Nephron (organoid): ENCODE data around the gene GAS7.

Experiments used
- H3K27ac Mint-ChIP-seq, 3 experiments: 2 replicates each; pipeline ENCODE4 v1.8.0; 2020; ENCODE audit warnings: mixed read lengths in 3 of 3, mild to moderate bottlenecking in 2 of 3, moderate library complexity in 1 of 3
- H3K27me3 Mint-ChIP-seq: 2 replicates; pipeline ENCODE4 v1.8.0; 2021; ENCODE audit warnings: low read depth, mild to moderate bottlenecking, moderate library complexity, mixed read lengths
- H3K36me3 Mint-ChIP-seq: 2 replicates; pipeline ENCODE4 v1.8.0; 2020; ENCODE audit warnings: low read depth, mixed read lengths
- H3K4me1 Mint-ChIP-seq: 2 replicates; pipeline ENCODE4 v1.8.0; 2020; ENCODE audit warnings: mixed read lengths
- H3K4me3 Mint-ChIP-seq, 3 experiments: 2 replicates each; pipeline ENCODE4 v1.8.0; 2020; ENCODE audit warnings: mild to moderate bottlenecking in 3 of 3, mixed read lengths in 3 of 3, moderate library complexity in 2 of 3
- H3K9me3 Mint-ChIP-seq: 2 replicates; pipeline ENCODE4 v1.8.0; 2020; ENCODE audit warnings: mixed read lengths
- CTCF ChIP-seq, 3 experiments: fragments of 200-600 bp; sonication (generic); IDR thresholded peaks; one replicate each; pipeline ENCODE4 v1.5.0; 2021; ENCODE audit warnings: antibody characterized with exemption in 3 of 3; ENCODE audit not compliant: unreplicated experiment in 3 of 3

GAS7 gene

GRCh38 chr17:9942885-9943284 lies 255.5 kb downstream of the GAS7 start:
- Mint-ChIP-seq H3K27me3 (peaks cover 8% of the 10 kb centered on the region), H3K36me3 (peaks cover 4% of the 10 kb centered on the region), H3K4me3 (no peak overlapping the region), H3K27ac (no peak overlapping the region), H3K9me3 (no peaks in the 10 kb centered on the region), H3K4me1 (peaks cover 6% of the 10 kb centered on the region)
- TF ChIP-seq CTCF (IDR thresholded peaks at IDR 0.05; ENCODE audit: unreplicated experiment in 3 of 3): no peak

GRCh38 chr17:9941305-9941704 lies 257.1 kb downstream of the GAS7 start:
- no peak for TF ChIP-seq CTCF (IDR thresholded peaks at IDR 0.05; ENCODE audit: unreplicated experiment in 3 of 3)
- no peak overlapping the region for H3K27ac Mint-ChIP-seq
- peaks cover 7% of the 10 kb centered on the region for H3K36me3 Mint-ChIP-seq
- no peak overlapping the region for H3K4me3 Mint-ChIP-seq
- H3K9me3 Mint-ChIP-seq: no peaks in the 10 kb centered on the region
- peaks cover 6% of the 10 kb centered on the region for H3K4me1 Mint-ChIP-seq
- no peaks in the 10 kb centered on the region for H3K27me3 Mint-ChIP-seq

- H3K4me3 Mint-ChIP-seq: no peak overlapping the region
- H3K36me3 Mint-ChIP-seq: peaks cover 7% of the 10 kb centered on the region
- H3K4me1 Mint-ChIP-seq: peaks cover 6% of the 10 kb centered on the region
- peaks cover 4% of the 10 kb centered on the region for H3K27me3 Mint-ChIP-seq
- no peaks in the 10 kb centered on the region for H3K9me3 Mint-ChIP-seq
- no peak overlapping the region for H3K27ac Mint-ChIP-seq
- TF ChIP-seq CTCF (IDR thresholded peaks at IDR 0.05; ENCODE audit: unreplicated experiment in 3 of 3): no peak
Measured at GRCh38 chr17:9940841-9941240, 257.6 kb downstream of the GAS7 start.

- Mint-ChIP-seq H3K9me3 (no peaks in the 10 kb centered on the region), H3K27me3 (peaks cover 12% of the 10 kb centered on the region), H3K4me3 (no peak overlapping the region), H3K36me3 (peaks cover 7% of the 10 kb centered on the region), H3K4me1 (no peaks in the 10 kb centered on the region), H3K27ac (no peak overlapping the region)
- TF ChIP-seq CTCF (IDR thresholded peaks at IDR 0.05; ENCODE audit: unreplicated experiment in 3 of 3): no peak
Measured at GRCh38 chr17:9938764-9939163, 259.6 kb downstream of the GAS7 start.

DNA sequence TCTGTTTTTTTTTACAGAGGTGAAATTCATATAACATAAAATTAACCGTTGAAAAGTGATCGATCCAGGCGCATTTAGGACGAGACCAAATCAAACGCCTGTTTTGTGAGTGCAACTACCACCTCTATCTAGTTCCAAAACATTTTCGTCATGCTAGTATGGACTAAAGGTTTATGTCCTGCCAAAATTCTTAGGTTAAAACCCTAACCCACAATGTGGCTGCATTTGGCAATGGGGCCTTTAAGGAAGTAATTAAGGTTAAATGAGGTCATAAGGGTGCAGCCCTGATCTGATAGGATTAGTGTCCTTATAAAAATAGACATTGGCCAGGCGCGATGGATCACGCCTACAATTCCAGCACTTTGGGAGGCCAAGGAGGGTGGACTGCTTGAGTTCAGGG lies 260.5 kb downstream of the GAS7 start:
- Mint-ChIP-seq H3K4me3 (no peak overlapping the region), H3K9me3 (no peaks in the 10 kb centered on the region), H3K4me1 (no peaks in the 10 kb centered on the region), H3K27me3 (peaks cover 12% of the 10 kb centered on the region), H3K36me3 (peaks cover 7% of the 10 kb centered on the region), H3K27ac (no peak overlapping the region)
- TF ChIP-seq CTCF (IDR thresholded peaks at IDR 0.05; ENCODE audit: unreplicated experiment in 3 of 3): no peak

GRCh38 chr17:9937241-9937761 lies 261.1 kb downstream of the GAS7 start:
- Mint-ChIP-seq H3K4me3 (no peak overlapping the region), H3K36me3 (peaks cover 4% of the 10 kb centered on the region), H3K4me1 (no peaks in the 10 kb centered on the region), H3K27ac (no peak overlapping the region), H3K27me3 (peaks cover 12% of the 10 kb centered on the region), H3K9me3 (no peaks in the 10 kb centered on the region)
- no peak for TF ChIP-seq CTCF (IDR thresholded peaks at IDR 0.05; ENCODE audit: unreplicated experiment in 3 of 3)
